Right hindlimb (tissue), 1 donor: ENCODE measurements around the gene PIF1.
"Not testable (repeated sequence)": the region's sequence is repeated elsewhere in the genome, so short reads cannot be mapped to it uniquely, and the experiment has no call there.

ENCODE experiments used
- DNase-seq: peaks from one replicate; pipeline ENCODE4 v3.0.0-alpha.2; 2018

Gene PIF1

GRCh38 chr15:64809649-64810496 lies 15.6 kb downstream of the PIF1 start:
- peak; percentile 82 for DNase-seq

- DNase-seq, result no peak
Observed at GRCh38 chr15:64808785-64809453, 16.5 kb downstream of the PIF1 start.

GRCh38 chr15:64807751-64808222 lies 17.7 kb downstream of the PIF1 start:
- DNase-seq, result no peak

- no peak for DNase-seq
Observed at GRCh38 chr15:64807051-64807749, 18.2 kb downstream of the PIF1 start.

DNA sequence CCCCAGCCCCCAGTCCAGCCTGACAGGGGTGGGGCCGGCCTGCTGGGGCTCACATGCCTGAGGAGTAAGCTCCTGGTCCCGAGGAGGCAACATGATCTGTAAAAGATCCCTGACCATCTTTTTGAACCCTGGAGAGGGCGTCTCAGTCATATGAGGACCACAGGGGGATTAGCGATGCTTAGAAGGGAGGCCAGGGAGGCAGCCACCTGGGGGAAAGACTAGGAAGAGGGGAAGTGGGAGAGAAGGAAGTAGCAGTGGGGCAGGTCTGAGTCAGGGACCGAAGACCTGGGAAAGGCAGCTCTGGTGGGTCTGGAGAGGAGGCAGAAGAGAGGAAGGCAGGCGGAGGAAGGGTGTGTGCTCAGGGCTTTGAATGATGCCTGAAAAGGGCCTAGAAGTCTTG lies 18.9 kb downstream of the PIF1 start:
- no peak for DNase-seq

- no peak for DNase-seq
Observed at GRCh38 chr15:64804619-64805018, 20.8 kb downstream of the PIF1 start.

DNA sequence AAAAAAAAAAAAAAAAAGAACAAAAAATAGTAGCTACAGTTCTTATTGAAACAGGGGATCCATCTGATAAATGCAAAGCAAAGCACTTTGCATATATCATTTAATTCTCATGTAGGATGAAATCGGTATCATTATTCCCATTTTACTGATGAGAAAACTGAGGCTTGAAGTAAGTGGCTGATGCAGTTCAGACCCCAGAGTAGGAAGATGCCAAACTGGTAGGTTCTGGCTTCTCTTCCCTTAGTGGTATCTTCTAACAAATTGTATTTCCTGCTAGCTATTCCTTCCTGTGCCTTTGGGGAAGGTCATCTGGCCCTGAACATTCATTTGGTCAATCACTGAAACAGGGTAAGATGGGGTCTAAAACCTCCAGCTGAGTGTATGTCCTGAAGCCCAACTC lies 21.9 kb downstream of the PIF1 start:
- DNase-seq, result no peak

GRCh38 chr15:64800476-64800875 lies 25.0 kb downstream of the PIF1 start:
- no peak for DNase-seq

- DNase-seq, result not testable (repeated sequence)
Observed at GRCh38 chr15:64798905-64799304, 26.5 kb downstream of the PIF1 start.

DNA sequence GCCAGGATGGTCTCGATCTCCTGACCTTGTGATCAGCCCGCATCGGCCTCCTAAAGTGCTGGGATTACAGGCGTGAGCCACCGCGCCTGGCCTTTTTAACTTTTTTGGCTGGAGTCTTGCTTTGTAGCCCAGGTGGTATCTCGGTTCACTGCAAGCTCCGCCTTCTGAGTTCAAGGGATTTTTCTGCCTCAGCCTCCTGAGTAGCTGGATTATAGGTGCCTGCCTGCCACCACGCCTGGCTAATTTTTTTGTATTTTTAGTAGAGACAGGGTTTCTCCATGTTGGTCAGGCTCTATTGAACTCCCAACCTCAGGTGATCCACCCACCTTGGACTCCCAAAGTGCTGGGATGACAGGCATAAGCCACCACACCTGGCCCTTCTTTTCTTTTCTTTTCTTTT lies 29.5 kb downstream of the PIF1 start:
- not testable (repeated sequence) for DNase-seq

DNA sequence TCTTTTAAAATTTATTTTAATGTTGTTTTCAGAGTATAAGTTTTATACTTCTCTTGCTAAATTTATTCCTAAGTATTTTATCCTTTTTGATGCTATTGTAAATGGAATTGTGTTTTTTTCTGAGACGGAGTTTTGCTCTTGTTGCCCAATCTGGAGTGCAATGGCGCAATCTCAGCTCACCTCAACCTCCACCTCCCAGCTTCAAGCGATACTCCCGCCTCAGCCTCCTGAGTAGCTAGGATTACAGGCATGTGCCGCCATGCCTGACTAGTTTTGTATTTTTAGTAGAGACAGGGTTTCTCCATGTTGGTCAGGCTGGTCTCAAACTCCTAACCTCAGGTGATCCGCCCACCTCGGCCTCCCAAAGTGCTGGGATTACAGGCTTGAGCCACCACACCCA lies 30.1 kb downstream of the PIF1 start:
- DNase-seq, result not testable (repeated sequence)

DNA sequence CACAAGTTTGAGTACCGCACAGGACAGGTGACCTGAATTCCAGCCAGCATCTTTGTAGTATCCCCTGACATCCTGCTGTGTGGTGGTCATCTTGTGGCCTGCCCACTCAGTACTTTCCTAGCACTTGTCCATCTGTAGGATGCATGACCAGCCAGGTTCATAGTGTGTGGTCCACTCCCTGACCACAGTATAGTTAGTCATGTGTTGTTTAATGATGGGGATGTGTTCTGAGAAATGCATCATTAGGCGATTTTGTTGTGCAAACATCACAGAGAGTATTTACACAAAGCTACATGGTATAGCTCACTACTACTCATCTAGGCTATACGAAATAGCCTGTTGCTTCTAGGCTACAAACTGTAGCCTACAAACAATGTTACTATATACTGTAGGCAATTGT lies 33.2 kb downstream of the PIF1 start:
- no peak for DNase-seq

DNA sequence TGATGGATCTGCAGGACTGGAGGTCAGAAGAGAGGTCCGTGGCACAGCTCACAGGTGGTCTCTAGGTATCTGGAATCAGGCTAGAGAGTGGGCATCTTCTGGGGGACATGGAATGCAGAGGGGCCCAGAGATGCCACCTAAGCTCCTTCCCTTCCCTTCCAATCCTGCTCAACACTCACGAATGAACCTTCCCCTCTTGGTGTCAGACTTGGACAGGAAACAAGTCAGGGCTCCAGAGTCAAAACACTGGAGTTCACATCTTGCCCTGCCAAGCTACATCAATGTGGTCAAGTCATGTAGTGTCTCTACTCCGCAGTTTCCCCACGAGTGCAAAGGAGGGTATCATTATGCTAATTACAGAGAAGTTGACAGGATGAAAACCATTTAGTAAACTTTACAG lies 34.0 kb downstream of the PIF1 start:
- no peak for DNase-seq

GRCh38 chr15:64783796-64784195 lies 41.7 kb downstream of the PIF1 start:
- no peak for DNase-seq

DNA sequence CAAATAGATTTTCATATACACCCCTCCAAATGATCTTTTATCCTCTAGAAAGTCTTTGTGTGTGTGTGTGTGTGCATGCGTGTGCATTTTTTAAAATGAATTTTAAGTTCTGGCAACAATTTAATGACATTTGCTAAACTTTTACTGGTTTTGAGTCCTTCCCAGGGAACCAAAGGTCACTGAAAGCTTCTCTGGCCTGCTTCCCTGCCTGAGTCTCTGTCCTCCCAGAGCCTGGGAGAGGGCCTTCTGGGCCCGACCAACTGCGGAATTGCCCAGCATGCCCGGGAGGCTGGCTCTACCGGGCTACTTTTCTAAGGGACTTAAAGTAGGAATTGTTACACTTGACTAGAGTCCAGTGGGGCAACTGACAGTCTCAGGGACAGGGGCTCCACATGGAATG lies 42.7 kb downstream of the PIF1 start:
- DNase-seq, result no peak

GRCh38 chr15:64781299-64781698 lies 44.1 kb downstream of the PIF1 start:
- DNase-seq, result no peak

GRCh38 chr15:64780600-64781156 lies 44.8 kb downstream of the PIF1 start:
- no peak for DNase-seq

DNA sequence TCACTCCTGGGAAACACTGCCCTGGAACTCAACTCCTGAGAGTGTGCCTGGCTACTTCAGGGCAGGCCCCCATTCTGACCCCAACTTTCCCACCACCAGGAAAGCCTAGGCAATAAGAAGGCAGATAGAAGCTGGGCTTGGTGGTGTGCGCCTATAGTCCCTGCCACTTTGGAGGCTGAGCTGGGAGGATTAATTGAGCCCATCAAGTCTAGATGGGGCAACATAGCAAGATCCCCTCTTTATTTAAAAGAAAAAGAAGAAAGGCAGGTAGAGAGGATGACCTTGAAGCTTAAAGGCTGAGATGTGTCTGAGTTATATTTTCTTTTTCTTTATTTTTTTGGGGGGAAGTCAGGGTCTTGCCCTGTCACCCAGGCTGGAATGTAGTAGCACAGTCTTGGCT lies 45.8 kb downstream of the PIF1 start:
- DNase-seq, result no peak

- no peak for DNase-seq
Observed at GRCh38 chr15:64779024-64779423, 46.4 kb downstream of the PIF1 start.

DNA sequence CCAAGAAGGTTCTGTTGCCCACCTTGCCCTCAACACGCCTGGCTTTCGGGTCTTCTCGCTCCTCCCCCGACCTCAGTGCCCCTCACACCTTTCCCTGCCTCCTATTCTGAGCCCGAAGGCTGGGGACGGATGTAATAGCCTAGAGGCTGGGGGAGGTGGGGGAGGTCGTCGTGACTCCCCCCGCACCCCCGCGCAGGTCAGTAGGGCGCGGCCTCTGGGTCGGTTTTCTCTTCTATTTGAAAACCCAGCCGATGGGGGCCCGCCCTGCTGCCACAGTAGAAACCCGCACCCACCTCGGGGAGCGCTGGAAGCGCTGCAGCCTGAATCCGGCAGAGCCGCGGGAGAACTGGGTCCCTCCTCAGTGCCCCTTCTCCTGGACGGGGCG lies 49.1 kb downstream of the PIF1 start:
- DNase-seq, result peak; percentile 23

- DNase-seq, result peak; percentile 50
Observed at GRCh38 chr15:64775551-64776401, 49.7 kb downstream of the PIF1 start, which contains the start of gene RBPMS2. TSS of gene RBPMS2 (minus strand) at chr15:64775589. CDS start at chr15:64775319, 270 bp downstream.
